Natural killer cell (primary cell): Measurements from ENCODE around the gene IL17REL. TPM values are rescaled to one million over a fixed set of nuclear protein-coding genes. Genes with fewer than 3 reads are reported as not detected.

ENCODE experiments used
- ATAC-seq, 3 donors: fragments of 150-1000 bp in 2 of 3; fragments of 200-7000 bp in 1 of 3; cut with Tn5 transposase; 1 replicate in 1 of 3; 2 replicates in 2 of 3; pipeline ENCODE4 v1.10.0; 2021; ENCODE audit warnings: mild to moderate bottlenecking in 2 of 3, moderate library complexity in 2 of 3
- DNase-seq, 2 donors: peaks; one replicate each; pipeline versions ENCODE4 v3.0.0 to v3.0.0-alpha.2; 2013 to 2021; ENCODE audit warnings: mixed read lengths in 1 of 2
- H3K27ac ChIP-seq: one replicate; pipeline ENCODE4 v1.5.1; 2013; ENCODE audit warnings: mild to moderate bottlenecking, low read length
- H3K27me3 ChIP-seq: one replicate; pipeline ENCODE4 v1.6.1; 2013; ENCODE audit warnings: low read length; ENCODE audit not compliant: control insufficient read depth, insufficient read depth
- H3K36me3 ChIP-seq: one replicate; pipeline ENCODE4 v1.6.1; 2013; ENCODE audit warnings: low read length; ENCODE audit not compliant: control insufficient read depth, insufficient read depth
- H3K4me1 ChIP-seq: one replicate; pipeline ENCODE4 v1.6.1; 2013; ENCODE audit warnings: low read length; ENCODE audit not compliant: control insufficient read depth, insufficient read depth
- H3K4me3 ChIP-seq: one replicate; pipeline ENCODE4 v1.5.1; 2013; ENCODE audit warnings: low read length
- H3K9me3 ChIP-seq: one replicate; pipeline ENCODE4 v1.6.1; 2013; ENCODE audit warnings: low read length; ENCODE audit not compliant: control insufficient read depth, insufficient read depth
- H3K27ac Mint-ChIP-seq, 2 donors: one replicate each; pipeline ENCODE4 v1.8.0; 2022; ENCODE audit warnings: mild to moderate bottlenecking in 2 of 2, mixed read lengths in 2 of 2, moderate library complexity in 1 of 2
- H3K27me3 Mint-ChIP-seq, 2 donors: one replicate each; pipeline ENCODE4 v1.8.0; 2022; ENCODE audit warnings: low read depth in 2 of 2, mixed read lengths in 2 of 2
- H3K36me3 Mint-ChIP-seq: one replicate; pipeline ENCODE4 v1.8.0; 2022; ENCODE audit warnings: mixed read lengths
- H3K4me1 Mint-ChIP-seq, 2 donors: one replicate each; pipeline ENCODE4 v1.8.0; 2022; ENCODE audit warnings: mixed read lengths in 2 of 2
- H3K4me3 Mint-ChIP-seq: one replicate; pipeline ENCODE4 v1.8.0; 2022; ENCODE audit warnings: mild to moderate bottlenecking, moderate library complexity, mixed read lengths
- H3K9me3 Mint-ChIP-seq, 2 donors: one replicate each; pipeline ENCODE4 v1.8.0; 2022; ENCODE audit warnings: mixed read lengths in 2 of 2
- CTCF ChIP-seq: fragments of 200-600 bp; IDR thresholded peaks from one replicate; pipeline ENCODE4 v1.8.0; 2022; ENCODE audit warnings: antibody characterized with exemption
- WGBS: methylation state at CpG from one replicate; pipeline ENCODE4 v1.1.7; 2013; ENCODE audit warnings: missing lambda C conversion rate; ENCODE audit not compliant: insufficient coverage; 5-methylcytosine and 5-hydroxymethylcytosine counted together
- intact Hi-C: fragments of 100-400 bp; cut with micrococcal nuclease; formaldehyde crosslinking; loops from one replicate; pipeline ENCODE4 v1.14.2; 2022
- total RNA-seq, 4 donors: library from RNA; stranded (reverse); fragments of 120-200 nt in 1 of 4; gene quantifications; one replicate each; pipeline versions ENCODE4 v1.2.3 to v1.2.4, GENCODE V29; 2013 to 2022

Gene IL17REL
- total RNA-seq, 3 donors from 2014 or later (not counting 1 experiment from before 2014, with no cell fraction given): not detected

DNA sequence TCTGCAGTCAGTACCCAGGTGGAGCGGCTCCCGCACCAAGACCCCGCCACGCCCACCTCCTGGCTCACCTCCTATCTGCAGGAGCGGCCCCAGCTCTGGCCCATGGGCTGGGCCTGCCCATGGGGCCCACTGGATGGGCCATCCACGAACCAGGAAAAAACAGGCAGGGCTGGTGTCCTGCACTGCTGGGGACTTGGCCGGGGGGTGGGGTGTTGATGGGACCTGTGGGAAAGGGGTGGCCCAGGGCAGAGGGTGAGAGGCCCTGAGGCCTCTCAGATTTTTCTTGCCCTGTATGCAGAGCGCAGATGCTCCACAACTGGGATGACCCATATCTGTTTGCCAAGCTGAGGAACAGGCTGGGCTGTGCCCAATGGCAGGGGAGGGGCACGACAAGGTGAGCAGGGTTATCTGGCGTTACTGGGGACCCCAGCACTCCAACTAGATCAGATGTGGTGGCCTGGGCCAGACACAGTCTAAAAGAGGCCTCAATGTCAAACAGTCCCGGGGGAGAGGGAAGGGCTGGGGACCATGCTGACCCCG is 54.7 kb downstream of the IL17REL start:
- Mint-ChIP-seq H3K9me3 (no peaks in the 10 kb centered on the region), H3K27ac (peak overlapping the region in 1 of 2 donors; percentile 83), H3K27me3 (no peaks in the 10 kb centered on the region), H3K4me3 (no peak overlapping the region), H3K36me3 (no peaks in the 10 kb centered on the region), H3K4me1 (peaks cover 5 to 16% of the 10 kb centered on the region in 2 donors)
- 97% methylated on average over 12 of the region's 12 CpGs for WGBS
- Histone ChIP-seq H3K4me3 (no peak overlapping the region), H3K36me3 (peaks cover 4% of the 10 kb centered on the region), H3K27me3 (no peaks in the 10 kb centered on the region), H3K27ac (no peak overlapping the region), H3K9me3 (no peaks in the 10 kb centered on the region), H3K4me1 (peaks cover 28% of the 10 kb centered on the region)
- TF ChIP-seq CTCF: no peak
- intact Hi-C loops: no loop called here
- ATAC-seq (no peak), DNase-seq (no peak)

DNA sequence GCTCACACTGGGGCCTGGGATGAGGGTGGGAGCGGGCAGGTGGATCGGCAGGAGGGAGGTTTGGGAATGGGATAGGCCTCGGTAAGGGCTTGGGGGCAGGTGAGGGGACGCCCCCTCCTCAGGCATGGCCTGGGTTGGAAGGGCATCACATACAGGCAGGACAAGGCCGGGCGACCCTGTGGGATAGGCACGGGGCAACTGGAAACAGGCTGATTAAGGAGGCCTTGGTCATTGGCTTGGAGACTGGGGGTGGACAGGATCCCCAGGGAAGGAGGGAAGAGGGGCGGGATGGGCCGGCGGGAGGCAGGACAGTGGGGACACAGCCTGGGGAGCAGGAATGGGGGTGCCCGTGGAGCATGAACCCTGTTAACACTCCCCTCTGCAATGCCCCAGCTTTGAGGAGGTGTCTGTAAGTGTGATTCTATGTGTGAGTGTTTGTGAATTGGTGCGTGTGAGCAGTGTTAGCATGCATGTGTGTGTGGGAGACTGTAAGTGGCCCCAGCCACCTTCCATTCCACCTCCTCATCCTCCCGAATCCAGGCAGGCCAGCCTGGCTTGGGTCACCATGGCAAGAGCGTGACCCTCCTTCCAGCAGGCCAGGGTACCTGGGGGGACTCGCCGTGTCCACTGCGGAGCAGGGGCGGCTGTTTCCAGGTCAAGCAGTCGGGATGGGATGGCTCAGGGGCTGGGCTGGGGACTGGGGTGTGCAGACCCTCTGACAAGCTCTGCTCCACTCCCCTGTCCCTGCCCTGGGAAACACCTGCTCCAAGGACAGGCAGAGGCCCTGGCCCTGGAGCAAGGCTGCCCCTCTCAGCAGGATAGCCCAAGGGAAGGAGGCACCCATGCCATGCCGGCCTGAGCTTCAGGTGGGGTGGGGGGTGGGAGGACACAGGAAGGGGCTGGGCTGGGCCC is 55.4 kb downstream of the IL17REL start:
- no peak for DNase-seq
- no peaks in the 10 kb centered on the region for H3K9me3 Mint-ChIP-seq
- no peak for ATAC-seq
- intact Hi-C loops: no loop called here
- H3K36me3 Mint-ChIP-seq: no peaks in the 10 kb centered on the region
- Histone ChIP-seq H3K27me3 (no peaks in the 10 kb centered on the region), H3K4me3 (no peak overlapping the region), H3K36me3 (no peaks in the 10 kb centered on the region), H3K9me3 (no peaks in the 10 kb centered on the region), H3K4me1 (peaks cover 20% of the 10 kb centered on the region), H3K27ac (no peak overlapping the region)
- no peak for TF ChIP-seq CTCF
- no peaks in the 10 kb centered on the region for H3K27me3 Mint-ChIP-seq
- 93% methylated on average over 19 of the region's 20 CpGs for WGBS
- peaks cover 5 to 16% of the 10 kb centered on the region in 2 donors for H3K4me1 Mint-ChIP-seq
- no peak overlapping the region for H3K4me3 Mint-ChIP-seq
- H3K27ac Mint-ChIP-seq: no peak overlapping the region

DNA sequence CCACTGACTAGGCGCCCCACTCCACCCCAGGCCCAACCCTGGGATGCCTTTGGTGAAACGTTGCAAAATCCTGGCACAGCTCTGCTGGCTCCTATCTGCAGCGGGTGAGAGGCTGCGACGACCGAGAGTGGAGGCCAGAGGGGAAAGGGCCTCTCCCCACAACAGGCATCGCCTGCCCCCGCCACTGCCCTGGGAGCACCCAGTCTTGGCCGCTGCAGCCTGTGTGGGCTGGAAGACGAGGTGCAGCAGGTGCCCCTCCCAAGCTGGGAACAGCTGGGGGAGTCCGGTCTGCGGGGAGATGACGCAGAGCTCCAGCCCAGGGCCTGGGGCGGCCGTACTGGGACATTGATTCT is 56.2 kb downstream of the IL17REL start:
- ATAC-seq (no peak), DNase-seq (no peak)
- WGBS: 93% methylated on average over 15 of the region's 15 CpGs
- Mint-ChIP-seq H3K9me3 (no peaks in the 10 kb centered on the region), H3K27me3 (no peaks in the 10 kb centered on the region), H3K4me1 (peaks cover under 1 to 10% of the 10 kb centered on the region in 2 donors), H3K4me3 (no peak overlapping the region), H3K27ac (no peak overlapping the region), H3K36me3 (no peaks in the 10 kb centered on the region)
- no peaks in the 10 kb centered on the region for H3K9me3 ChIP-seq
- no peaks in the 10 kb centered on the region for H3K36me3 ChIP-seq
- H3K27me3 ChIP-seq: no peaks in the 10 kb centered on the region
- no peak for TF ChIP-seq CTCF
- H3K27ac ChIP-seq: no peak overlapping the region
- H3K4me3 ChIP-seq: no peak overlapping the region
- intact Hi-C loops: no loop called here
- peaks cover 15% of the 10 kb centered on the region for H3K4me1 ChIP-seq
